ENCODE results near the gene NACC2. TPM values are rescaled to one million over a fixed set of nuclear protein-coding genes. Genes with fewer than 3 reads are reported as not detected.

NACC2 gene
- total RNA-seq, 1 donor from 2014 or later, result 1.6 TPM

- Mint-ChIP-seq H3K27ac (no peak overlapping the region), H3K9me3 (no peaks in the 10 kb centered on the region), H3K36me3 (ENCODE audit: low read depth) (no peaks in the 10 kb centered on the region), H3K4me3 (no peak overlapping the region), H3K4me1 (peaks cover 19% of the 10 kb centered on the region), H3K27me3 (no peaks in the 10 kb centered on the region)
- ChIA-PET POLR2A (no interaction called here), CTCF (interaction anchor here (0.8 kb wide), 1 partner anchor 21 kb away, joined by 3 read pairs; no protein-coding TSS in a partner anchor)
- intact Hi-C loops (cut with micrococcal nuclease), result no loop called here
- DNase-seq (no peak), ATAC-seq (ENCODE audit: low read depth) (no peak)
- no peak for TF ChIP-seq CTCF (IDR thresholded peaks at IDR 0.05)
These were observed 105.9 kb downstream of the NACC2 start for GRCh38 chr9:135989157-135989556.

GRCh38 chr9:135988493-135988892 is 106.6 kb downstream of the NACC2 start:
- Mint-ChIP-seq H3K9me3 (no peaks in the 10 kb centered on the region), H3K36me3 (ENCODE audit: low read depth) (no peaks in the 10 kb centered on the region), H3K27me3 (no peaks in the 10 kb centered on the region), H3K4me1 (peaks cover 19% of the 10 kb centered on the region), H3K4me3 (no peak overlapping the region), H3K27ac (no peak overlapping the region)
- POLR2A ChIA-PET, result no interaction called here
- TF ChIP-seq CTCF (IDR thresholded peaks at IDR 0.05), result no peak
- CTCF ChIA-PET, result no interaction called here
- DNase-seq (no peak), ATAC-seq (ENCODE audit: low read depth) (no peak)
- intact Hi-C loops (cut with micrococcal nuclease), result no loop called here

- DNase-seq, result no peak
- Mint-ChIP-seq H3K36me3 (ENCODE audit: low read depth) (no peaks in the 10 kb centered on the region), H3K4me1 (peaks cover 19% of the 10 kb centered on the region), H3K9me3 (no peaks in the 10 kb centered on the region), H3K4me3 (no peak overlapping the region), H3K27ac (no peak overlapping the region), H3K27me3 (no peaks in the 10 kb centered on the region)
- ATAC-seq (ENCODE audit: low read depth), result no peak
- ChIA-PET POLR2A (interaction anchor here (0.6 kb wide), 1 partner anchor 10 kb away, joined by 6 read pairs; no protein-coding TSS in a partner anchor), CTCF (no interaction called here)
- TF ChIP-seq CTCF (IDR thresholded peaks at IDR 0.05), result no peak
- intact Hi-C loops (cut with micrococcal nuclease), result no loop called here
These were observed 107.2 kb downstream of the NACC2 start for GRCh38 chr9:135987838-135988404.

GRCh38 chr9:135986605-135987004 is 108.5 kb downstream of the NACC2 start:
- no peak for TF ChIP-seq CTCF (IDR thresholded peaks at IDR 0.05)
- Mint-ChIP-seq H3K27ac (no peak overlapping the region), H3K36me3 (ENCODE audit: low read depth) (no peaks in the 10 kb centered on the region), H3K4me3 (no peak overlapping the region), H3K9me3 (no peaks in the 10 kb centered on the region), H3K4me1 (peaks cover 9% of the 10 kb centered on the region), H3K27me3 (no peaks in the 10 kb centered on the region)
- ChIA-PET CTCF (no interaction called here), POLR2A (no interaction called here)
- ATAC-seq (ENCODE audit: low read depth) (no peak), DNase-seq (no peak)
- intact Hi-C loops (cut with micrococcal nuclease), result no loop called here

- Mint-ChIP-seq H3K27me3 (no peaks in the 10 kb centered on the region), H3K9me3 (no peaks in the 10 kb centered on the region), H3K4me3 (no peak overlapping the region), H3K36me3 (ENCODE audit: low read depth) (no peaks in the 10 kb centered on the region), H3K27ac (no peak overlapping the region), H3K4me1 (peaks cover 9% of the 10 kb centered on the region)
- ATAC-seq (ENCODE audit: low read depth), result no peak
- intact Hi-C loops (cut with micrococcal nuclease), result no loop called here
- no peak for DNase-seq
- TF ChIP-seq CTCF (IDR thresholded peaks at IDR 0.05), result no peak
- CTCF ChIA-PET, result no interaction called here
- POLR2A ChIA-PET, result no interaction called here
These were observed 109.2 kb downstream of the NACC2 start for GRCh38 chr9:135985889-135986288.
